ENCODE results near the gene CD93. TPM values are rescaled to one million over a fixed set of nuclear protein-coding genes. Genes with fewer than 3 reads are reported as not detected.

CD93 gene
- total and polyA plus RNA-seq, 4 donors: 5.7 to 160 (median 65.7) TPM

DNA sequence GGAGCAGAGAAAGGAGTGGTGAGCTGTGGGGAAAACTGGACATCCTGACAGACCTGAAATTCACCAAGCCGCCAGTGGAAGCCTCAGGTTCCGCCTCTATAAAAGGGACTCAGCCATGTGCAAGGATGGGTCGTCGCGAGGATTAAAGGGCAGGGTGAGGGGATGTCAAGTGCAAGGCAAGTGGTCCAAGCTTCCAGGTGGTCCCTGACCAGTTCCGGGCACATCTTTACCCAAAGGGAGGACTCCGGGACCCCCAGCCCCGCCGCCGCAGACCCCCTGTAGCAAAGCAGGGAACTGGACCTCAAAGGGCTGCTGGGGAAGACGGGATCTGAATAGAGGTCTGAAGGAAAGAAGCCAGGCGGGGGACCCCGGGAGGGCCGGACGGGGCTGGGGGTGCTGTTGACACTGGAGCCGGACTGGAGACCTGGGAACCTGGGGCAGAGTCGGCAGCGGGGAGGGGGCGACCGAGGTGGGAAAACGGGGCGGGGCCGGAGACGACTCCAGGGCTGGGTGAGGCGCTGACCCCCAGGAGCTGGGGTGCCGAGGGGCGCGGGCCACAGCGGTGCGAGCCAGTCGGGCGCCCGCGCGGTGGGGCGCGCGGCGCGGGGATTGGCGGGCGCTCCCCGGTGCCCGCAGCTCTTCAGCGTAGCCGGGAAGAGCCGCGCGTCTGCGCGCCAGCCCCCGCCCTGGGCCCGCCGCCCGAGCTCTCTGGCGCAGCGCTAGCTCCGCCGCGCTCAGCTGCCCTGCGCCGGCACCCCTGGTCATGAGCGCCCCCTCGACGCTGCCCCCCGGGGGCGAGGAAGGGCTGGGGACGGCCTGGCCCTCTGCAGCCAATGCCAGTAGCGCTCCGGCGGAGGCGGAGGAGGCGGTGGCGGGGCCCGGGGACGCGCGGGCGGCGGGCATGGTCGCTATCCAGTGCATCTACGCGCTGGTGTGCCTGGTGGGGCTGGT lies 51.1 kb downstream of the CD93 start, which contains the start of gene SSTR4:
TSS of gene SSTR4 (plus strand) at position 592 of the 951 bp plus-strand sequence. CDS start at position 764, 172 bp downstream.
- H3K36me3 ChIP-seq (ENCODE audit: control insufficient read depth in 1 of 2, insufficient read depth in 2 of 2, low read length in 1 of 2): no peaks in the 10 kb centered on the region
- 18 to 21% methylated on average over 64 to 83 of the region's 83 CpGs for WGBS, 2 donors
- no peak for ATAC-seq (ENCODE audit: low FRiP score)
- no peaks in the 10 kb centered on the region for H3K27me3 ChIP-seq (ENCODE audit: control insufficient read depth in 1 of 2, insufficient read depth in 2 of 2, low read length in 1 of 2)
- H3K9me3 ChIP-seq (ENCODE audit: control insufficient read depth, low read length): no peaks in the 10 kb centered on the region
- H3K4me3 ChIP-seq (ENCODE audit: low read length in 2 of 2): no peak within 1 kb of the TSS
- DNase-seq: no peak
- intact Hi-C loops (cut with DNase I): no loop called here
- H3K27ac ChIP-seq (ENCODE audit: low read depth in 1 of 2, low read length in 2 of 2): no peak within 1 kb of the TSS
- H3K4me1 ChIP-seq (ENCODE audit: control insufficient read depth in 1 of 2, insufficient read depth in 2 of 2, low read length in 2 of 2): no peaks in the 10 kb centered on the region

GRCh38 chr20:23033918-23034317 lies 52.2 kb downstream of the CD93 start:
- intact Hi-C loops (cut with DNase I): no loop called here
- Histone ChIP-seq H3K9me3 (ENCODE audit: control insufficient read depth, low read length) (no peaks in the 10 kb centered on the region), H3K4me1 (ENCODE audit: control insufficient read depth in 1 of 2, insufficient read depth in 2 of 2, low read length in 2 of 2) (no peaks in the 10 kb centered on the region), H3K27me3 (ENCODE audit: control insufficient read depth in 1 of 2, insufficient read depth in 2 of 2, low read length in 1 of 2) (no peaks in the 10 kb centered on the region), H3K27ac (ENCODE audit: low read depth in 1 of 2, low read length in 2 of 2) (no peak overlapping the region), H3K36me3 (ENCODE audit: control insufficient read depth in 1 of 2, insufficient read depth in 2 of 2, low read length in 1 of 2) (no peaks in the 10 kb centered on the region), H3K4me3 (ENCODE audit: low read length in 2 of 2) (no peak overlapping the region)
- 86 to 91% methylated on average over 4 of the region's 4 CpGs for WGBS, 2 donors
- DNase-seq: no peak
- ATAC-seq (ENCODE audit: low FRiP score): no peak

GRCh38 chr20:23032750-23033078 lies 53.4 kb downstream of the CD93 start:
- H3K4me3 ChIP-seq (ENCODE audit: low read length in 2 of 2): no peak overlapping the region
- intact Hi-C loops (cut with DNase I): no loop called here
- WGBS, 2 donors: 94% methylated on average over 5 of the region's 5 CpGs
- H3K9me3 ChIP-seq (ENCODE audit: control insufficient read depth, low read length): no peaks in the 10 kb centered on the region
- DNase-seq: no peak
- ATAC-seq (ENCODE audit: low FRiP score): no peak
- H3K27ac ChIP-seq (ENCODE audit: low read depth in 1 of 2, low read length in 2 of 2): no peak overlapping the region
- H3K27me3 ChIP-seq (ENCODE audit: control insufficient read depth in 1 of 2, insufficient read depth in 2 of 2, low read length in 1 of 2): no peaks in the 10 kb centered on the region
- no peaks in the 10 kb centered on the region for H3K4me1 ChIP-seq (ENCODE audit: control insufficient read depth in 1 of 2, insufficient read depth in 2 of 2, low read length in 2 of 2)
- H3K36me3 ChIP-seq (ENCODE audit: control insufficient read depth in 1 of 2, insufficient read depth in 2 of 2, low read length in 1 of 2): no peaks in the 10 kb centered on the region

DNA sequence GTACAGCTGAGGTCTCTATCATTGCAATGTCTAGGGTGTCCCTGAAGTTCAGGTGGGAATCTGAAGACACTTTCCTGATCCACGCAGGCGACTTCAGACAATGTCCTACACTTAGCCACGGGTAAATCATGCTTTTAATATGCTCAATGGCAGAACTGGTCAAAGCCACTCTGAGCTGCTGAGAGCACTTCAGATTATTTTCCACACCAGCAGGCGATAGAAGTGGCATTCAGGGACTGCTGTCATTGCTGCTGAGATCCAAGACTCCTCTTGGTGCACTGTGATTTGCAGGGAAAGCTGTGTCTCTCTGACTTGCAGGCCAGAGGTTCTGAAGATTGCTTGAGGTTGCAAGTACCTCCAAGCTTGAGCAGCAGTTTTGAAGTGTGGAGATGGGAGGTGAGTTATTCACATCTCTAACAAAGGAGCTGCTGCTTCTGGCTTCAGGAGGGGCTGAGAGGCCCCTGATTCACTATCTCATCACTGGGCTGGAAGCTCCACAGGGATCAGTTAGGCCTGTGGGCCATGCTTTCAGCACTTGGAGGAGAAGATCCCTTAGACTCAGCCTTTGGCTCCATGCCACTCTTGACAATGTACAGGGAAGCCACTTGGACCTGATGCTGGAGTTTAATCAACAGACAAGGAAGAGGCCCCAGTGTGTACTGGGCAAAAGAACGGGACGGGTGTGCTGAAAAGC lies 53.9 kb downstream of the CD93 start:
- H3K4me1 ChIP-seq (ENCODE audit: control insufficient read depth in 1 of 2, insufficient read depth in 2 of 2, low read length in 2 of 2): no peaks in the 10 kb centered on the region
- ATAC-seq (ENCODE audit: low FRiP score): no peak
- H3K27me3 ChIP-seq (ENCODE audit: control insufficient read depth in 1 of 2, insufficient read depth in 2 of 2, low read length in 1 of 2): no peaks in the 10 kb centered on the region
- no peak for DNase-seq
- no peak overlapping the region for H3K27ac ChIP-seq (ENCODE audit: low read depth in 1 of 2, low read length in 2 of 2)
- H3K9me3 ChIP-seq (ENCODE audit: control insufficient read depth, low read length): no peaks in the 10 kb centered on the region
- 94 to 96% methylated on average over 6 of the region's 6 CpGs for WGBS, 2 donors
- no peak overlapping the region for H3K4me3 ChIP-seq (ENCODE audit: low read length in 2 of 2)
- H3K36me3 ChIP-seq (ENCODE audit: control insufficient read depth in 1 of 2, insufficient read depth in 2 of 2, low read length in 1 of 2): no peaks in the 10 kb centered on the region
- intact Hi-C loops (cut with DNase I): no loop called here

DNA sequence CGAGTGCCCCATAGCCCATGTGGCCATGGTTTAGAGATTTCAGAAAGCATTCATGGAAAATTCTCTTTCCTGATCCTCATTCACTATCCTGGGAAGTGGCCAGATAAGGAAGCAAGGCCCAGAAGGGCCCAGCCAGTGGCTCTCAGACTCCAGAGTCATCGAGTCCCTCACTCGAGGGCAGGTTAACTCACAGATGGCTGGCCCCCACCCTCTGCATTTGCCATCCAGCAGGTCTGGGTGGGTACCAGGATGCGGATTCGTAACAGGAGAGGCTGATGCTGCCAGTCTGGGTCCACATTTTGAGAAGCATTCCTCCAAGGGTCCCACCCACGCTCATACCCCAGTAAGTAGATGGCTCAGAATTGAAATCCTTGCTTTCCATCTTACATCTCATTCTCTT lies 54.8 kb downstream of the CD93 start:
- Histone ChIP-seq H3K9me3 (ENCODE audit: control insufficient read depth, low read length) (no peaks in the 10 kb centered on the region), H3K4me3 (ENCODE audit: low read length in 2 of 2) (no peak overlapping the region), H3K4me1 (ENCODE audit: control insufficient read depth in 1 of 2, insufficient read depth in 2 of 2, low read length in 2 of 2) (no peaks in the 10 kb centered on the region), H3K27ac (ENCODE audit: low read depth in 1 of 2, low read length in 2 of 2) (no peak overlapping the region), H3K36me3 (ENCODE audit: control insufficient read depth in 1 of 2, insufficient read depth in 2 of 2, low read length in 1 of 2) (no peaks in the 10 kb centered on the region), H3K27me3 (ENCODE audit: control insufficient read depth in 1 of 2, insufficient read depth in 2 of 2, low read length in 1 of 2) (no peaks in the 10 kb centered on the region)
- no peak for DNase-seq
- 95 to 96% methylated on average over 6 of the region's 6 CpGs for WGBS, 2 donors
- intact Hi-C loops (cut with DNase I): no loop called here
- no peak for ATAC-seq (ENCODE audit: low FRiP score)

Other genes with a start within 250 kb of the CD93 start
- gene SSTR4, start 51.0 kb downstream of the CD93 start, total RNA-seq: not detected
- gene SSTR4, start 51.0 kb downstream of the CD93 start, polyA plus RNA-seq: not detected
- 10 to 100 TPM; 54.0 to 79.8 TPM for gene THBD, start 36.7 kb downstream of the CD93 start, total RNA-seq
- 10 to 100 TPM in 1 of 2 donors, 1 to 10 TPM in 1; 8.5 to 53.3 TPM for gene THBD, start 36.7 kb downstream of the CD93 start, polyA plus RNA-seq